ENCODE results near the gene ALDH8A1. TPM values are rescaled to one million over a fixed set of nuclear protein-coding genes. Genes with fewer than 3 reads are reported as not detected.

ALDH8A1 gene
- total and polyA plus RNA-seq, 2 of the 8 experiments (the other 6 are each of a cell fraction or from before 2014, with no cell fraction given), result 0.08 to 0.28 TPM

DNA sequence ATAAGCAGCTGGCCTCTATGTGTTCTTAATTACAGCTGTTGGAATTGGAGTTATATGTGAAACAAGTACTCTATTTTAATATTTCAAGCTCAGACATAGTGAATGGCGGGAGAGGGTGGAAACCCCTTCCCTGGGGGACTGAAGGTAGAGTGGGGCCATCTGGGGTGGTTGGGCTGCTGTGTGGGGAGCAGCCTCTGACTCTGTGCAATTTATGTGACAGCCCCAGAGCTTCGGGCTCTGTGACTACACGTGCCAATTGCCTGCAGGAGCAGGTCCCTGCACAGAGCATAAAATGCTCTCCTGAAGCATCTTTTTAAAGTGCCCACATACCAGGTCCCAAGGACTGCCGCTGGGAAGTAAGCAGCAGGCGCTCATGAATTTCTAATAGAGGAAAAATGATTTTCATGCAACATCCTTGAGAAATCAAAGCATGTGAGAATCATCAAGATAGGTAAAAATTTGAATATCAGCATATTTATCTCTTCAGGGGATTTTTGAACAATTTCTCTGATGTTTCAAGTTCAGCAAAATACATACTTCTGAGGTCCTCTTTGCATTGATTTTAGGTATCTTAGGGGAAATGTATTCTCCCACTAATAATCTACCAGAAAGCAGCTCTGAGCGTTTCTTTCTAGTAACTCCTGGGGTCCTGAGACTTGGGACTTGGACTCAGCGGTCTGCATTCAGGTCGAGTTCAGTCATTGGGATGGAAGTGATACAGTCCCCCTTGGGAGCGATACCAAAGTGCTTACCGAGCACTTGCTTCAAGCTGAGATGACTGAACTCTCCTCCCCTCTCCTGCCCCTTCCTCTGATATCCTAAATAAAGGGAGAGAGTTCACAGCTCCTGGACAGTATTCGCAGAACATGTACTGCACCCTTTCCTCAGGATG, 40.0 kb downstream of the ALDH8A1 start:
- Histone ChIP-seq H4K8ac (ENCODE audit: extremely low read depth, insufficient read depth, low read length) (peak overlapping the region; percentile 14; the same call in 1 of the 2 replicates), H2AFZ (ENCODE audit: low read length) (no peak overlapping the region), H2BK120ac (replicated peaks; ENCODE audit: low read depth, low read length) (no peak overlapping the region), H3K79me2 (ENCODE audit: control insufficient read depth in 1 of 2, insufficient read depth in 2 of 2, low read length in 2 of 2) (no peaks in the 10 kb centered on the region), H2BK12ac (ENCODE audit: low read depth, low read length) (no peak overlapping the region), H3K9ac (replicated peaks in 1 of 4; ENCODE audit: extremely low read depth in 1 of 4, low read depth in 3 of 4, low read length in 3 of 4) (no peak overlapping the region), H3K18ac (ENCODE audit: extremely low read depth, low read length) (no peak overlapping the region), H3K4me2 (ENCODE audit: insufficient read depth in 1 of 2, low read depth in 2 of 2, low read length in 2 of 2) (no peak overlapping the region), H4K5ac (ENCODE audit: insufficient read length, low read depth, low read length) (no peak overlapping the region), H3K9me3 (ENCODE audit: insufficient read depth in 2 of 2, low read depth in 1 of 2, low read length in 1 of 2) (no peaks in the 10 kb centered on the region), H2BK15ac (ENCODE audit: low read length) (no peak overlapping the region), H3K79me1 (ENCODE audit: low read depth, low read length) (no peaks in the 10 kb centered on the region), H2BK20ac (ENCODE audit: low read length) (no peak overlapping the region), H3K23me2 (ENCODE audit: low read depth, low read length) (no peaks in the 10 kb centered on the region), H3K36me3 (ENCODE audit: control insufficient read depth in 2 of 4, insufficient read depth in 4 of 4, low read length in 3 of 4) (no peaks in the 10 kb centered on the region), H3K4ac (replicated peaks; ENCODE audit: insufficient read length, low read depth, low read length) (no peak overlapping the region), H3K14ac (ENCODE audit: insufficient read length) (no peak overlapping the region), H3K27me3 (replicated peaks in 1 of 4; ENCODE audit: control insufficient read depth in 3 of 4, extremely low read depth in 1 of 4, insufficient read depth in 3 of 4, low read length in 3 of 4) (no peaks in the 10 kb centered on the region), H3K4me1 (replicated peaks in 1 of 4; ENCODE audit: control insufficient read depth in 3 of 4, insufficient read depth in 4 of 4, low read length in 3 of 4) (no peaks in the 10 kb centered on the region), H2AK5ac (ENCODE audit: low read depth, low read length) (no peak overlapping the region), H4K91ac (replicated peaks; ENCODE audit: insufficient read length, low read length) (no peak overlapping the region), H3K27ac (ENCODE audit: low read depth, low read length) (no peak overlapping the region), H3K56ac (replicated peaks; ENCODE audit: insufficient read length, low read depth, low read length) (no peak overlapping the region), H3K4me3 (ENCODE audit: extremely low read depth in 1 of 4, insufficient read depth in 2 of 4, low read depth in 3 of 4, low read length in 4 of 4) (no peak overlapping the region), H3K23ac (ENCODE audit: insufficient read length) (no peak overlapping the region), H2BK5ac (ENCODE audit: low read depth, low read length) (no peak overlapping the region), H4K20me1 (replicated peaks in 1 of 2; ENCODE audit: control insufficient read depth in 1 of 2, insufficient read depth in 2 of 2, low read length in 2 of 2) (no peaks in the 10 kb centered on the region)
- FAIRE-seq, result no peak
- CTCF ChIA-PET (ENCODE audit: partially characterized antibody), result interaction anchor here (0.8 to 2.3 kb wide), 4 partner anchors 9 to 786 kb away, joined by 3 to 10 read pairs (median 3); no protein-coding TSS in a partner anchor
- POLR2A ChIA-PET (ENCODE audit: partially characterized antibody), result no interaction called here
- DNase-seq (ENCODE audit: low read depth in 1 of 2, low spot score in 2 of 2), result no peak
- WGBS, 2 experiments (ENCODE audit: extremely low coverage in 1 of 2, insufficient coverage in 1 of 2, insufficient read length in 1 of 2, insufficient replicate concordance in 2 of 2, low coverage in 1 of 2, low lambda C conversion rate in 2 of 2, missing lambda C conversion rate in 1 of 2), result 75% methylated on average over 11 of the region's 11 CpGs; no CpG with 5 or more reads in 1 of the 2 experiments
- TF ChIP-seq ASH2L (IDR thresholded peaks at IDR 0.05; ENCODE audit: low read length) (no peak), POU5F1 (IDR thresholded peaks at IDR 0.05; ENCODE audit: low read depth, low read length) (no peak), SAP30 (IDR thresholded peaks at IDR 0.05; ENCODE audit: insufficient read depth, insufficient replicate concordance, low read length) (no peak), KDM5A (IDR thresholded peaks at IDR 0.05; ENCODE audit: low read length) (no peak), JUN (IDR thresholded peaks at IDR 0.05; ENCODE audit: low read depth, low read length) (no peak), PHF8 (conservative IDR thresholded peaks at IDR 0.05; ENCODE audit: low read depth, low read length) (no peak), FOSL1 (IDR thresholded peaks at IDR 0.05; ENCODE audit: insufficient read depth, low read depth, low read length) (no peak), RXRA (IDR thresholded peaks at IDR 0.05; ENCODE audit: insufficient read depth, low read depth, low read length) (no peak)
- TF ChIP-seq, protein P1, sequence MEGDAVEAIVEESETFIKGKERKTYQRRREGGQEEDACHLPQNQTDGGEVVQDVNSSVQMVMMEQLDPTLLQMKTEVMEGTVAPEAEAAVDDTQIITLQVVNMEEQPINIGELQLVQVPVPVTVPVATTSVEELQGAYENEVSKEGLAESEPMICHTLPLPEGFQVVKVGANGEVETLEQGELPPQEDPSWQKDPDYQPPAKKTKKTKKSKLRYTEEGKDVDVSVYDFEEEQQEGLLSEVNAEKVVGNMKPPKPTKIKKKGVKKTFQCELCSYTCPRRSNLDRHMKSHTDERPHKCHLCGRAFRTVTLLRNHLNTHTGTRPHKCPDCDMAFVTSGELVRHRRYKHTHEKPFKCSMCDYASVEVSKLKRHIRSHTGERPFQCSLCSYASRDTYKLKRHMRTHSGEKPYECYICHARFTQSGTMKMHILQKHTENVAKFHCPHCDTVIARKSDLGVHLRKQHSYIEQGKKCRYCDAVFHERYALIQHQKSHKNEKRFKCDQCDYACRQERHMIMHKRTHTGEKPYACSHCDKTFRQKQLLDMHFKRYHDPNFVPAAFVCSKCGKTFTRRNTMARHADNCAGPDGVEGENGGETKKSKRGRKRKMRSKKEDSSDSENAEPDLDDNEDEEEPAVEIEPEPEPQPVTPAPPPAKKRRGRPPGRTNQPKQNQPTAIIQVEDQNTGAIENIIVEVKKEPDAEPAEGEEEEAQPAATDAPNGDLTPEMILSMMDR (IDR thresholded peaks at IDR 0.05; ENCODE audit: control extremely low read depth in 1 of 3, insufficient read depth in 1 of 3, low read depth in 1 of 3, low read length in 3 of 3), result no peak
